Endothelial cell of umbilical vein (primary cell): ENCODE measurements around the gene SRP9. TPM values are rescaled to one million over a fixed set of nuclear protein-coding genes. Genes with fewer than 3 reads are reported as not detected.

Experiments
- BruUV-seq: library from RNA; stranded (reverse); fragments of 400-500 nt; replicated peaks from 2 replicates; lab custom pipeline; 2021; lab: Mats Ljungman, UMichigan
- CTCF ChIA-PET: fragments of 300-600, 350-600 bp; sonication (Branson Sonifier 250); formaldehyde crosslinking; loops from one replicate; lab custom pipeline; 2021; ENCODE audit warnings: antibody characterized with exemption, inconsistent platforms; lab: Charles Lee
- POLR2A ChIA-PET: fragments of 300-600, 350-600 bp; sonication (Branson Sonifier 250); formaldehyde crosslinking; loops from one replicate; lab custom pipeline; 2021; ENCODE audit warnings: antibody characterized with exemption, inconsistent platforms; lab: Charles Lee
- DNase-seq: peaks from one replicate; pipeline ENCODE4 v3.0.0-alpha.2; 2011; ENCODE audit warnings: low read depth, low spot score
- FAIRE-seq: peaks from 2 replicates; lab custom pipeline; 2011; peaks lifted over from hg19 to GRCh38; lab: Jason Lieb, UNC
- H2AFZ ChIP-seq: 2 replicates; pipeline ENCODE4 v1.6.0; 2012; ENCODE audit warnings: low read depth, low read length, control low read depth, inconsistent platforms
- H3K27ac ChIP-seq: 2 replicates; pipeline ENCODE4 v1.5.1; 2011; ENCODE audit warnings: low read depth, mild to moderate bottlenecking, control low read depth, low read length, moderate library complexity; ENCODE audit not compliant: insufficient read depth
- H3K27me3 ChIP-seq, 2 experiments: 2 replicates each; pipeline versions ENCODE4 v1.6.0 to v1.6.1; 2011; ENCODE audit warnings: low read length in 2 of 2, mixed read lengths in 1 of 2; ENCODE audit not compliant: control insufficient read depth in 2 of 2, insufficient read depth in 2 of 2
- H3K36me3 ChIP-seq, 2 experiments: 2 replicates in 1 of 2; 3 replicates in 1 of 2; pipeline ENCODE4 v1.5.1; 2011; ENCODE audit warnings: low read length in 2 of 2, mild to moderate bottlenecking in 1 of 2, moderate library complexity in 1 of 2; ENCODE audit not compliant: control insufficient read depth in 2 of 2, insufficient read depth in 2 of 2; ENCODE audit errors: extremely low read depth in 1 of 2
- H3K4me1 ChIP-seq: 3 replicates; pipeline ENCODE4 v1.5.1; 2011; ENCODE audit warnings: mild to moderate bottlenecking, low read length; ENCODE audit not compliant: control insufficient read depth, insufficient read depth; ENCODE audit errors: extremely low read depth
- H3K4me2 ChIP-seq: 2 replicates; pipeline ENCODE4 v1.6.1; 2011; ENCODE audit warnings: low read length, control low read depth, mixed read lengths; ENCODE audit not compliant: insufficient read depth
- H3K4me3 ChIP-seq, 3 experiments: fragments of 200-600 bp in 1 of 3; sonication (generic), shearing (Covaris generic) in 1 of 3; replicated peaks in 1 of 3; 2 replicates each; pipeline ENCODE4 v1.5.1; 2011 to 2016; ENCODE audit warnings: control low read depth in 3 of 3, low read length in 3 of 3, mild to moderate bottlenecking in 2 of 3, inconsistent platforms in 1 of 3, low read depth in 1 of 3, moderate library complexity in 1 of 3; ENCODE audit not compliant: insufficient read depth in 1 of 3
- H3K79me2 ChIP-seq: 2 replicates; pipeline ENCODE4 v1.6.0; 2012; ENCODE audit warnings: low read length, inconsistent platforms; ENCODE audit not compliant: control insufficient read depth, insufficient read depth
- H3K9ac ChIP-seq: replicated peaks from 2 replicates; pipeline ENCODE3; 2011; ENCODE audit warnings: low read length, control low read depth; ENCODE audit not compliant: insufficient read depth; ENCODE audit errors: extremely low read depth
- H3K9me1 ChIP-seq: replicated peaks from 3 replicates; pipeline ENCODE4 v1.6.0; 2011; ENCODE audit warnings: mild to moderate bottlenecking, low read length; ENCODE audit not compliant: control insufficient read depth, insufficient read depth; ENCODE audit errors: extremely low read depth
- H3K9me3 ChIP-seq: replicated peaks from 2 replicates; pipeline ENCODE4 v1.5.1; 2012; ENCODE audit warnings: low read length, inconsistent platforms; ENCODE audit not compliant: control insufficient read depth, insufficient read depth
- H4K20me1 ChIP-seq: replicated peaks from 2 replicates; pipeline ENCODE3; 2011; ENCODE audit warnings: mild to moderate bottlenecking, low read length; ENCODE audit not compliant: control insufficient read depth, insufficient read depth; ENCODE audit errors: extremely low read depth
- CTCF ChIP-seq, 2 donors: IDR thresholded peaks; 1 replicate in 1 of 2; 2 replicates in 1 of 2; pipeline ENCODE4 v1.5.1; 2011; ENCODE audit warnings: low read length in 2 of 2, mild to moderate bottlenecking in 2 of 2, moderate library complexity in 2 of 2, control low read depth in 1 of 2, inconsistent platforms in 1 of 2, low read depth in 1 of 2; ENCODE audit not compliant: insufficient read depth in 1 of 2; ENCODE audit errors: extremely low read depth in 1 of 2
- EZH2 ChIP-seq: IDR thresholded peaks from 2 replicates; pipeline ENCODE4 v1.6.1; 2012; ENCODE audit warnings: borderline replicate concordance, low read depth, mild to moderate bottlenecking, moderate library complexity, low read length, inconsistent platforms; ENCODE audit not compliant: severe bottlenecking
- FOS ChIP-seq: IDR thresholded peaks from 2 replicates; pipeline ENCODE4 v1.6.1; 2011; ENCODE audit warnings: mild to moderate bottlenecking, low read length, moderate library complexity, borderline replicate concordance; ENCODE audit not compliant: insufficient read depth
- GATA2 ChIP-seq: IDR thresholded peaks from 2 replicates; pipeline ENCODE4 v1.7.0; 2011; ENCODE audit warnings: low read depth, mild to moderate bottlenecking, moderate library complexity, mixed read lengths, low read length; ENCODE audit not compliant: insufficient read length, insufficient read depth
- JUN ChIP-seq: IDR thresholded peaks from 2 replicates; pipeline ENCODE4 v1.6.1; 2011; ENCODE audit warnings: borderline replicate concordance, low read depth; ENCODE audit not compliant: insufficient read length, insufficient read depth
- MAX ChIP-seq: IDR thresholded peaks from 2 replicates; pipeline ENCODE4 v1.6.1; 2011; ENCODE audit not compliant: insufficient read depth, insufficient read length
- MYC ChIP-seq: IDR thresholded peaks from one replicate; pipeline ENCODE4 v1.6.1; 2011; ENCODE audit warnings: mild to moderate bottlenecking, low read depth, low read length
- POLR2A ChIP-seq: IDR thresholded peaks from 2 replicates; pipeline ENCODE4 v1.6.1; 2012; ENCODE audit warnings: low read depth, mild to moderate bottlenecking, control low read depth, low read length
- POLR2AphosphoS5 ChIP-seq: IDR thresholded peaks from 2 replicates; pipeline ENCODE4 v1.6.1; 2012; ENCODE audit warnings: low read depth, mild to moderate bottlenecking, control low read depth, low read length, moderate library complexity; ENCODE audit not compliant: insufficient read depth
- dilution Hi-C: fragments of 300-500 bp; cut with MboI; formaldehyde crosslinking; loops from one replicate; pipeline ENCODE4 v1.15.0; 2019; ENCODE audit warnings: low sequenced_read_pairs; ENCODE audit not compliant: extremely low pct_ligation_motif_present
- intact Hi-C: fragments of 100-400 bp; cut with micrococcal nuclease; formaldehyde crosslinking; loops from one replicate; pipeline ENCODE4 v1.10.0; 2022
- polyA plus RNA-seq, 4 experiments: library from polyadenylated mRNA; depleted of rRNA in 3 of 4; stranded (reverse) in 3 of 4; unstranded in 1 of 4; fragments of >200 nt; gene quantifications; 2 replicates each; pipeline versions ENCODE4 v1.2.1 to v1.2.3, GENCODE V29; 2011 to 2012; ENCODE audit warnings: missing spikeins in 1 of 4
- total RNA-seq: library from RNA; stranded (reverse); gene quantifications from 2 replicates; pipeline ENCODE4 v1.2.3, GENCODE V29; 2021

The SRP9 gene
- total and polyA plus RNA-seq, 2 donors (not counting 3 experiments of a cell fraction or from before 2014, with no cell fraction given), result 283 to 384 TPM

DNA sequence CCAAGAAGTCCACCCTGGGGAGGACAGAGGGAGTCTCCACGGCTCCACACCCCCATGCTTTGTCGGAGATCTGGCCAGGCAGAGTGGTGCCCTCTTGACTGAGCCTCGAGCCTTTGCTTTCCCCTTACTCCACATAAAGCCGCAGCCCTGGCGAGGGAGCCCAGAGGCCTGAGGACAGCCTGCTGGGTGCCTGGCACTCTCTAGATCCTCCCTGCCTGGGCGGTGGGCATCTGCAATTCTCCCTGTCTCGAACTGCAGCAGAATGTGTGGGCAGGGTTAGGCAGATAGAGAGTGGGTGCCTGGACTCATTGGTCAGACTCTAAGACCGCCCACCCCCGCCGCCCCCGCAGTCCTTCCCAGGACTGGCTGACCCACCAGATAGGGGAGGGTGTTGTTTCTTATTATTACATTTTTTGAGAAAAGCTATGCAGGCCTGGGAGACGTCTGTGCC lies 46.2 kb downstream of the SRP9 start:
- CTCF ChIA-PET, result no interaction called here

More for the DNA sequence above, 46.2 kb downstream of the SRP9 start:
- no TSS peak for BruUV-seq
- no peak overlapping the region for H2AFZ ChIP-seq
- H3K27me3 ChIP-seq, result no peaks in the 10 kb centered on the region
- no peak for FAIRE-seq
- H3K79me2 ChIP-seq, result no peaks in the 10 kb centered on the region
- H3K27ac ChIP-seq, result no peak overlapping the region
- dilution Hi-C loops, result no loop called here
- H3K9ac ChIP-seq, result no peak overlapping the region
- intact Hi-C loops, result no loop called here
- H3K36me3 ChIP-seq, result no peaks in the 10 kb centered on the region
- no peaks in the 10 kb centered on the region for H4K20me1 ChIP-seq
- no peak overlapping the region for H3K4me3 ChIP-seq
- H3K4me1 ChIP-seq, result no peaks in the 10 kb centered on the region
- POLR2A ChIA-PET, result no interaction called here
- no peaks in the 10 kb centered on the region for H3K9me1 ChIP-seq
- no peak for TF ChIP-seq EZH2
- TF ChIP-seq FOS, result no peak
- no peak for TF ChIP-seq POLR2A
- TF ChIP-seq JUN, result no peak
- TF ChIP-seq GATA2, result no peak
- TF ChIP-seq MAX, result no peak
- no peak for TF ChIP-seq CTCF (IDR thresholded peaks at IDR 0.05; ENCODE audit: extremely low read depth in 1 of 2, insufficient read depth in 1 of 2, low read depth in 1 of 2, low read length in 2 of 2)
- no peak for TF ChIP-seq POLR2AphosphoS5
- no peak for TF ChIP-seq MYC
- no peak for DNase-seq
- H3K9me3 ChIP-seq, result no peaks in the 10 kb centered on the region
- H3K4me2 ChIP-seq, result no peak overlapping the region
